ENCODE data around the gene TMPO.
"Not testable (repeated sequence)": the region's sequence is repeated elsewhere in the genome, so short reads cannot be mapped to it uniquely, and the experiment has no call there.

TMPO gene

DNA sequence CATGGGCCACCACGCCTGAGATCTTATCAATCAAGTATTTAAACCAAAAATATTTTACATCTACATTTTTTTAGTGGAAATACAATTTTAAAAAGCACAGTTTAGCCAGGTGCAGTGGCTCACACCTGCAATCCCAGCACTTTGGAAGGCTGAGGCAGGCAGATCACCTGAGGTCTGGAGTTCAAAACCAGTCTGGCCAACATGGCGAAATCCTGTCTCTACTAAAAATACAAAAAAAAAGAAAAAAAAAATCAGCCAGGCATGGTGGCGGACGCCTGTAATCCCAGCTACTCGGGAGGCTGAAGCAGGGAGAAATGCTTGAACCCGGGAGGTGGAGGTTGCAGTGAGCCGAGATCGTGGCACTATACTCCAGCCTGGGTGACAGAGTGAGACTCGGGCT is 27.0 kb upstream of the TMPO start:
- H3K4me3 ChIP-seq (ENCODE audit: low read depth in 1 of 2, low read length in 2 of 2); H3K36me3 ChIP-seq (ENCODE audit: control insufficient read depth in 1 of 2, insufficient read depth in 2 of 2, low read length in 2 of 2); H3K9me3 ChIP-seq (ENCODE audit: control insufficient read depth in 1 of 2, low read length in 2 of 2); H3K27me3 ChIP-seq (ENCODE audit: low read depth, low read length); H3K27ac ChIP-seq (ENCODE audit: low read length): not testable (repeated sequence)
- peaks cover 11% of the 10 kb centered on the region in 2 donors for H3K4me1 ChIP-seq (ENCODE audit: control insufficient read depth in 1 of 2, insufficient read depth in 2 of 2, low read length in 2 of 2)

DNA sequence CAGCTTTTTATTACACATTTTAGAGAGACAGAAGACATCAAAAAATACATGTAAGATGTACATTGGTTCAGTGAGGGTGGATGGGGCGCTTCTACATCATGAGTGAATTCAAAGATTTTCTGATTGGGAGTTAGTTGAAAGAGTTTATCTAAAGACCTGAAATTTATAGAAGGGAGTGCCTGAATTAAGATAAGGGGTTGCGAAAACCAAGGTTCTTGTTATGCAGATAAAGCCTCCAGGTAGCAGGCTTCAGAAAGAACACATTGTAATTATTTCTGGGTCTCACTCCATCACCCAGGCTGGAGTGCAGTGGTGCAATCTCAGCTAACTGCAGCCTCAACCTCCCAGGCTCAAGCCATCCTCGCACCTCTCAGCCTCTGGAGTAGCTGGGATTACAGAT is 26.2 kb upstream of the TMPO start:
- H3K4me3 ChIP-seq (ENCODE audit: low read depth in 1 of 2, low read length in 2 of 2), result no peak overlapping the region
- H3K4me1 ChIP-seq (ENCODE audit: control insufficient read depth in 1 of 2, insufficient read depth in 2 of 2, low read length in 2 of 2), result peaks cover 11% of the 10 kb centered on the region in 2 donors
- no peaks in the 10 kb centered on the region for H3K9me3 ChIP-seq (ENCODE audit: control insufficient read depth in 1 of 2, low read length in 2 of 2)
- H3K27ac ChIP-seq (ENCODE audit: low read length), result no peak overlapping the region
- no peaks in the 10 kb centered on the region for H3K27me3 ChIP-seq (ENCODE audit: low read depth, low read length)
- H3K36me3 ChIP-seq (ENCODE audit: control insufficient read depth in 1 of 2, insufficient read depth in 2 of 2, low read length in 2 of 2), result no peaks in the 10 kb centered on the region

DNA sequence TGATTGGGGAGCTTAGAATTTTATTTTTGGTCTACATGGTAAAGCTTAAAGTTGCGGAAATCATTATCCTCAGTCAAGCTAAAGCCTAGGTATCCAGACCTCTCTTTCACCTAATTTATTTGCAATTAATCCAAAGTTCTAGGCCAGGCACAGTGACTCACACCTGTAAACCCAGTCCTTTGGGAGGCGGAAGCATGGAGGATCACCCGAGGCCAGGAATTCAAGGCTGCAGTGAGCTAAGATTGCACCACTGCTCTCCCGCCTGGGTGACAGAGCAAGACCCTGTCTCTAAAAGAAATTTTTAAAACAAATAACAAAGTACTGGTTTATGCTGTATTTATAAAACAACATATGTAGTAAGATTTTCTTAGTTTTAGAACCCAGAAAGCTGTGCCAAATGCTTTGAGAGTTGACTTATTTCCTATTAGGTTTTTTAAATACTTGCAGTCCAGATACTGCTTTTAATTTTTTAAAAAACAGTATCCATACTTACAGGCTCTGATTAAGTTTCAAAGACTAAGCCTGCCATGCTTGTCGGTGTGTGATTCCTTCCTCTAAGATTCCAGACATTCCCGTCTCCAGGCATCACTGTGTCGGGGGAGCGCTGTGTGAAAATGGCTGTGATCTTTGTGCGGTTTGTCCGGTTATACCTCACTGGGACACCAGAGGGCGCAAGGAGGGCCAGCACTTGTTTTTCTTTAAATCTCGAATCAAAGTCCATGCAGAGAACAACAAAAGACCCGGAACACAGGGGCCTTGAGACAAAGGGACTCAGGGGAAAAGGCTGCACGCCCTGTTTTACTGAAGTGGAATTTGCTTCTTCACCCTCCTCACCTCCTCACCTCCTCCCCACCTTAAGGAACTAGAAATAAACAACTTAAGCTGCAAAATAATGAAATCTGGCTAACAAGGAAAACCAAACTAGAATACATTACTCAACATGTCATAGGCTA is 24.6 kb upstream of the TMPO start:
- Histone ChIP-seq H3K27ac (ENCODE audit: low read length) (peak overlapping the region; percentile 77), H3K9me3 (ENCODE audit: control insufficient read depth in 1 of 2, low read length in 2 of 2) (no peaks in the 10 kb centered on the region), H3K4me3 (ENCODE audit: low read depth in 1 of 2, low read length in 2 of 2) (peak overlapping the region in 1 of 2 donors; percentile 35), H3K27me3 (ENCODE audit: low read depth, low read length) (no peaks in the 10 kb centered on the region), H3K4me1 (ENCODE audit: control insufficient read depth in 1 of 2, insufficient read depth in 2 of 2, low read length in 2 of 2) (peaks cover 11% of the 10 kb centered on the region in 2 donors), H3K36me3 (ENCODE audit: control insufficient read depth in 1 of 2, insufficient read depth in 2 of 2, low read length in 2 of 2) (no peaks in the 10 kb centered on the region)

DNA sequence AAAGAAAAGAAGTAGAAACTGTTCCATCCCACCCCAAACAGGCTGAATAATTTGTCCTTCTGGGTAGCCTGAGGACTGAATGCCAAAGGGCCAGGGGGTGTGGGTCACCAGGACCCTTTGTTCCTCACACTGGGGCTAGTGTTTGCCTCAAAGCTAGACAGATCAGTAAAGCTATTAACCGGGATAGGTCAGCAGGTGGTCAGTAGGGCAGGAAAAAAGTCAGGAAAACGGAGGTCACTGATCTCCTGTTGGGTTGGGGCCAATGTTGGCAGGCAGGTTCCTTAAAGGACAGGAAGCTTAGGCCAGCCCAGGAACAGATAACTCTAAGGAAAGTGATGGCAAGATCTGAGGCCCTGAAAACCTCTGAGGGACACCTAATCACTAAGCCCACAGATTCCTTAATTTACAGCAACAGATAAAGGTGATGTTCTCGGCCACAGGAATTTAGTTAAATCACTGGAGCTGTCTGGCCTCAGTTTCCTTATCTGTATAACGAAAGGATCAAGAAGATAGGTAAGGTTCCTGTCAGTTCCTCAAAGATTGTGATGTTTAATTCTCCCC is 22.7 kb upstream of the TMPO start:
- no peaks in the 10 kb centered on the region for H3K36me3 ChIP-seq (ENCODE audit: control insufficient read depth in 1 of 2, insufficient read depth in 2 of 2, low read length in 2 of 2)
- no peak overlapping the region for H3K4me3 ChIP-seq (ENCODE audit: low read depth in 1 of 2, low read length in 2 of 2)
- H3K4me1 ChIP-seq (ENCODE audit: control insufficient read depth in 1 of 2, insufficient read depth in 2 of 2, low read length in 2 of 2), result peaks cover 11% of the 10 kb centered on the region in 2 donors
- H3K27me3 ChIP-seq (ENCODE audit: low read depth, low read length), result no peaks in the 10 kb centered on the region
- H3K9me3 ChIP-seq (ENCODE audit: control insufficient read depth in 1 of 2, low read length in 2 of 2), result no peaks in the 10 kb centered on the region
- no peak overlapping the region for H3K27ac ChIP-seq (ENCODE audit: low read length)

DNA sequence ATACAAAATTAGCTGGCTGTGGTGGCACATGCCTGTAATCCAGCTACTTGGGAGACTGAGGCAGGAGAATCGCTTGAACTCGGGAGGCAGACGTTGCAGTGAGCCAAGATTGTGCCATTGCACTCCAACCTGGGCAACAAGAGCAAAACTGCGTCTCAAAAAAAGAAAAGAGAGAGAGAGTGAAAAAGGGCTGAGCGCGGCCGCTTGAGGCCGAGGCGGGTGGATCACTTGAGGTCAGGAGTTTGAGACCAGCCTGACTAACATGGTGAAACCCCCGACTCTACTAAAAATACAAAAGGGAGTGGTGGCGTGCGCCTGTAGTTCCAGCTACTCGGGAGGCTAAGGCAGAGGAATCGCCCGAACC is 14.1 kb upstream of the TMPO start:
- H3K4me1 ChIP-seq (ENCODE audit: control insufficient read depth in 1 of 2, insufficient read depth in 2 of 2, low read length in 2 of 2); H3K27ac ChIP-seq (ENCODE audit: low read length); H3K27me3 ChIP-seq (ENCODE audit: low read depth, low read length); H3K36me3 ChIP-seq (ENCODE audit: control insufficient read depth in 1 of 2, insufficient read depth in 2 of 2, low read length in 2 of 2); H3K4me3 ChIP-seq (ENCODE audit: low read depth in 1 of 2, low read length in 2 of 2); H3K9me3 ChIP-seq (ENCODE audit: control insufficient read depth in 1 of 2, low read length in 2 of 2): not testable (repeated sequence)

DNA sequence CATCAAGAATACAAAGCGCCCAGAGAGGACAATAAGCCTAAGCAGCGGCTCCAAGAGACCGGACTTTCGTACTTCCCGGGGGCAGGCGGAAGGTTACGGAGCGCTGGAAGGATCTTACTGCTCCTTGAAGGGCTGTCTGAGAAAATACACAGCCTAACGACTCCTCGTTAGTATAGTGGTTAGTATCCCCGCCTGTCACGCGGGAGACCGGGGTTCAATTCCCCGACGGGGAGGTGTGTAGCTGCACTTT is 12.1 kb upstream of the TMPO start:
- Histone ChIP-seq H3K4me1 (ENCODE audit: control insufficient read depth in 1 of 2, insufficient read depth in 2 of 2, low read length in 2 of 2) (peaks cover 0 to 5% of the 10 kb centered on the region in 2 donors), H3K36me3 (ENCODE audit: control insufficient read depth in 1 of 2, insufficient read depth in 2 of 2, low read length in 2 of 2) (no peaks in the 10 kb centered on the region), H3K4me3 (ENCODE audit: low read depth in 1 of 2, low read length in 2 of 2) (peak overlapping the region; percentile 84 to 99), H3K27me3 (ENCODE audit: low read depth, low read length) (no peaks in the 10 kb centered on the region), H3K9me3 (ENCODE audit: control insufficient read depth in 1 of 2, low read length in 2 of 2) (no peaks in the 10 kb centered on the region), H3K27ac (ENCODE audit: low read length) (peak overlapping the region; percentile 99)

DNA sequence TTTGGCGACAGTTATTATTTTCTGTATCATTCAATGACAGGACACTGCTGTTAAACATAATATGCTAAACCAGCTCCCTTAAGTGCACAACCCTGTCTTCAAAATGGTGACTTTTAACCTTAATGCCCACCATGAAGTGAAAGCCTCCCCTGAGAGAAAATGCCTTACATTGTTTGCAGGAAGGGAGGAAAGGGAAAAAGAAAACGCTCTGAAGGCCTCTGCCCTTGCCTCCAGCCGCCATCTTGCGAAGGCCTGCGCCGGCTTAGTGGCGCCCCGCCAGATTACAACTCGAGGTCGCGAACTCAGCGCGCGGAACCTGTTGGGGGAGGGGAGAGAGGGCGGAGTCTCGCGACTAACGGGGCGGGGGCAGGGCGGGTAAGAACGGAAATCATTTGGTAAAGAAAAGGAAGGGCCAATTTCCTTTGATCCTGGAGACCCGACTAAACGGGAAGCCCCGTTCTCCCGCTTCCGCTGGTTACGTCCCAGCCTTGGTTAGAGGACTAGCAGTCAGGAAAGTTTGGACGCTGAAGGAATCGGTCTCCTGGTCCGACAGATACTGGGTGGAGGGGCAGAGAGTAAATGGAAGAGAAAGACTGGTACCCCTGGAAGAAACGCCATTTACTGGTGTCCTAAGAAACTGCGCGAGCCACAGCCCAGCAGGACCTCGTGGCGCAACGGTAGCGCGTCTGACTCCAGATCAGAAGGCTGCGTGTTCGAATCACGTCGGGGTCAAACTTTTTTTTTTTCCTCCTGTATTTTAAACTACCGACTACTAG is 11.6 kb upstream of the TMPO start:
- H3K27me3 ChIP-seq (ENCODE audit: low read depth, low read length), result no peaks in the 10 kb centered on the region
- H3K36me3 ChIP-seq (ENCODE audit: control insufficient read depth in 1 of 2, insufficient read depth in 2 of 2, low read length in 2 of 2), result no peaks in the 10 kb centered on the region
- peak overlapping the region; percentile 99 for H3K27ac ChIP-seq (ENCODE audit: low read length)
- peak overlapping the region; percentile 84 to 99 for H3K4me3 ChIP-seq (ENCODE audit: low read depth in 1 of 2, low read length in 2 of 2)
- no peaks in the 10 kb centered on the region for H3K9me3 ChIP-seq (ENCODE audit: control insufficient read depth in 1 of 2, low read length in 2 of 2)
- H3K4me1 ChIP-seq (ENCODE audit: control insufficient read depth in 1 of 2, insufficient read depth in 2 of 2, low read length in 2 of 2), result peaks cover 0 to 5% of the 10 kb centered on the region in 2 donors

DNA sequence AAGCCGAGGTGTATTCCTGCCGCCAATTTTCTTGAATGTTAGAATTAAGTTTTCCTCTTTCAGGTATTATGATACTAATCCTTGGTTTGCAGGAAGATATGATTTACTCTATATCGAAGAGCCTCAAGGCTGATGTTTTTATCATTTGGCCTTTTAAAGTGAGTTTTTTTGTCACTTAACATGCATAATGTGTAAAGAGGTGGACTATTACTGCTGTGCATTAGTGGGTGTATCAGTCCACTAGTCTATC is 11.1 kb upstream of the TMPO start:
- Histone ChIP-seq H3K27me3 (ENCODE audit: low read depth, low read length) (no peaks in the 10 kb centered on the region), H3K36me3 (ENCODE audit: control insufficient read depth in 1 of 2, insufficient read depth in 2 of 2, low read length in 2 of 2) (no peaks in the 10 kb centered on the region), H3K9me3 (ENCODE audit: control insufficient read depth in 1 of 2, low read length in 2 of 2) (no peaks in the 10 kb centered on the region), H3K4me1 (ENCODE audit: control insufficient read depth in 1 of 2, insufficient read depth in 2 of 2, low read length in 2 of 2) (peaks cover 0 to 5% of the 10 kb centered on the region in 2 donors), H3K27ac (ENCODE audit: low read length) (peak overlapping the region; percentile 99), H3K4me3 (ENCODE audit: low read depth in 1 of 2, low read length in 2 of 2) (peak overlapping the region; percentile 84 to 99)

DNA sequence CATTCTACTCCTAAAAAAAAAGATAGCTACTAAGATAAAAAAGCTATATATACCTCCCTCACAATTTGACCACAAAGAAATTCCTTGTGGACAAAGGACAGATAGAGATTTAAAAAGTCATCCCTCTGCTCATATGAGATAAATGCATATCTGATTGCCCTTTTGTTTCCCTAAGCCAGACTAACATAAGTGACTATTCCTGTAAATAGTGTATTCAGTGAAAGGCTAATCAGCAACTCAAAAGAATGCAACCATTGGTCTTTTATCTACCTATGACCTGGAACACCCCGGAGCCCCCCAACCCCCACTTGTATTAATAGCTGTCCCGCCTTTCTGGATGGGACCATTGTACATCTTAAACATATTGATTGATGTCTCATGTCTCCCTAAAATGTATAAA is 6.3 kb upstream of the TMPO start:
- Histone ChIP-seq H3K4me1 (ENCODE audit: control insufficient read depth in 1 of 2, insufficient read depth in 2 of 2, low read length in 2 of 2) (peaks cover 5% of the 10 kb centered on the region in 2 donors), H3K9me3 (ENCODE audit: control insufficient read depth in 1 of 2, low read length in 2 of 2) (no peaks in the 10 kb centered on the region), H3K27me3 (ENCODE audit: low read depth, low read length) (no peaks in the 10 kb centered on the region), H3K36me3 (ENCODE audit: control insufficient read depth in 1 of 2, insufficient read depth in 2 of 2, low read length in 2 of 2) (no peaks in the 10 kb centered on the region), H3K4me3 (ENCODE audit: low read depth in 1 of 2, low read length in 2 of 2) (no peak overlapping the region), H3K27ac (ENCODE audit: low read length) (no peak overlapping the region)

DNA sequence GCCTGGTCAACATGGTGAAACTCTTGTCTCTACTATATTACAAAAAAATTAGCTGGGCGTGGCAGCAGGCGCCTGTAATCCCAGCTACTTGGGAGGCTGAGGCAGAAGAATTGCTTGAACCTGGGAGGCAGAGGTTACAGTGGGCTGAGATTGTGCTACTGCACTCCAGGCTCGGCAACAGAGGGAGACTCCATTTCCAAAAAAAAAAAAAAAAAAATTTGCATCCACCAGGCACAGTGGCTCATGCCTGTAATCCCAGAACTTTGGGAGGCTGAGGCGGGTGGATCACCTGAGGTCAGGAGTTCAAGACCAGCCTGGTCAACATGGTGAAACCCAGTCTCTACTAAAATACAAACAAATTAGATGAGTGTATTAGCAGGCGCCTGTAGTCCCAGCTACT is 3.6 kb upstream of the TMPO start:
- H3K27me3 ChIP-seq (ENCODE audit: low read depth, low read length); H3K36me3 ChIP-seq (ENCODE audit: control insufficient read depth in 1 of 2, insufficient read depth in 2 of 2, low read length in 2 of 2); H3K4me1 ChIP-seq (ENCODE audit: control insufficient read depth in 1 of 2, insufficient read depth in 2 of 2, low read length in 2 of 2); H3K27ac ChIP-seq (ENCODE audit: low read length); H3K4me3 ChIP-seq (ENCODE audit: low read depth in 1 of 2, low read length in 2 of 2); H3K9me3 ChIP-seq (ENCODE audit: control insufficient read depth in 1 of 2, low read length in 2 of 2): not testable (repeated sequence)

DNA sequence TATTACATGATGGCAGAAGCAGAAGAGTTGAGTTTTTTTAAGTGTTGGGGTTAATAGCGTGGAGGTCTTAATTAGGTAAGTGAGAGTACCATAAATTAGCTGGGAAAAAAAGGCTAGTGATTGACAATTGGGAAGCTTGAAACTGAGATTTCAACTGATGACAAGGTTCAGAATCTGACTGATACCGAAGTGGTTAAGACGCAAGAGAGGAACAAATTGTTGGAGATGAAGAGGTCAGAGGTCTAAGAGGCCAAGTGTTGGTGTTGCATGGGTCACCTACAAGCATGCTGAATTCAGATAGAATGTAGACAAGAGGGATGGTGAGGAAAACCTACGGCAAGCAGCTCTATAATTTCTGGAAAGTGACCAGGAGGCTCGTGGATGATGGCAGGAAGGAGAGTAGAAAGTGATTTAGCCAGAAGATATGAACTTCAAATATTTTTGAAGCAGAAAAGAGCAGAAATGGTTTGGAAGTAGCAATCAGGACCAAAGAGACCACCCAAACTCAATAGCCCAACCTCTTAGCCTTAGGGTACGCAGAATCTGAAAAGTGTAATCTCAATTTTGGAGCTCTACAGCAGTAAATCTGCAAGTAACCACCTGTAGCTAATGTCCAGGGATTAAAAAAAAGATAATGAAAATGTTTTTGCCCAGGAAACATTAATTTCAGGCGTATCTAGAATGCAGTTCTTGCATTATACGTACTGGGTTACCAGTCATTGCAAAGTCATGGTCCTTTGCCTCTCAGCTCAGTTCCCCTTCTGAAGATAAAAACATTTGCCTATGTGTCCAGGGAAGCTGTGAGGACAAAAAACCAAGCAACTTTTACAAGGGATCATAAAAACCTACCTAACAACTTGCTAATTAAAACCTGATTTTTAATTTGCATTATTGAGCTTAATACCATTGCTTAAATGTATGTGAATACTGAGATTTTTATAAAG is 1.7 kb upstream of the TMPO start:
- H3K27ac ChIP-seq (ENCODE audit: low read length), result peak overlapping the region; percentile 99
- peak overlapping the region; percentile 95 to 100 for H3K4me3 ChIP-seq (ENCODE audit: low read depth in 1 of 2, low read length in 2 of 2)
- no peaks in the 10 kb centered on the region for H3K36me3 ChIP-seq (ENCODE audit: control insufficient read depth in 1 of 2, insufficient read depth in 2 of 2, low read length in 2 of 2)
- no peaks in the 10 kb centered on the region for H3K27me3 ChIP-seq (ENCODE audit: low read depth, low read length)
- no peaks in the 10 kb centered on the region for H3K9me3 ChIP-seq (ENCODE audit: control insufficient read depth in 1 of 2, low read length in 2 of 2)
- H3K4me1 ChIP-seq (ENCODE audit: control insufficient read depth in 1 of 2, insufficient read depth in 2 of 2, low read length in 2 of 2), result peaks cover 0 to 17% of the 10 kb centered on the region in 2 donors

All from muscle layer of duodenum (tissue), 2 donors.